Measurements from ENCODE around the gene MAP4K4.

Gene MAP4K4

GRCh38 chr2:101820519-101820918 lies 123.0 kb downstream of the MAP4K4 start:
- DNase-seq: no peak

- DNase-seq: no peak
These were observed 123.7 kb downstream of the MAP4K4 start for GRCh38 chr2:101821059-101821805.

- no peak for DNase-seq
These were observed 124.4 kb downstream of the MAP4K4 start for GRCh38 chr2:101821828-101822458.

GRCh38 chr2:101823347-101823791 lies 125.9 kb downstream of the MAP4K4 start:
- DNase-seq: no peak

- DNase-seq: no peak
These were observed 126.4 kb downstream of the MAP4K4 start for GRCh38 chr2:101823859-101824258.

- no peak for DNase-seq
These were observed 129.2 kb downstream of the MAP4K4 start for GRCh38 chr2:101826716-101827115.

- DNase-seq: no peak
These were observed 129.7 kb downstream of the MAP4K4 start for GRCh38 chr2:101827246-101827645.

GRCh38 chr2:101828257-101828656 lies 130.8 kb downstream of the MAP4K4 start:
- DNase-seq: no peak

- DNase-seq: no peak
These were observed 131.3 kb downstream of the MAP4K4 start for GRCh38 chr2:101828673-101829334.

GRCh38 chr2:101829429-101829828 lies 131.9 kb downstream of the MAP4K4 start:
- DNase-seq: no peak

- DNase-seq: no peak
These were observed 132.6 kb downstream of the MAP4K4 start for GRCh38 chr2:101830146-101830545.

- DNase-seq: no peak
These were observed 133.0 kb downstream of the MAP4K4 start for GRCh38 chr2:101830555-101830954.

GRCh38 chr2:101831351-101831865 lies 133.9 kb downstream of the MAP4K4 start:
- no peak for DNase-seq

GRCh38 chr2:101832114-101832513 lies 134.6 kb downstream of the MAP4K4 start:
- DNase-seq: no peak

GRCh38 chr2:101833890-101834523 lies 136.5 kb downstream of the MAP4K4 start:
- no peak for DNase-seq

- DNase-seq: no peak
These were observed 139.8 kb downstream of the MAP4K4 start for GRCh38 chr2:101837354-101837753.

- no peak for DNase-seq
These were observed 144.3 kb downstream of the MAP4K4 start for GRCh38 chr2:101841679-101842327.

GRCh38 chr2:101842471-101842870 lies 145.0 kb downstream of the MAP4K4 start:
- no peak for DNase-seq

GRCh38 chr2:101843048-101843447 lies 145.5 kb downstream of the MAP4K4 start:
- DNase-seq: no peak

GRCh38 chr2:101843471-101843870 lies 146.0 kb downstream of the MAP4K4 start:
- DNase-seq: no peak

GRCh38 chr2:101844055-101844635 lies 146.6 kb downstream of the MAP4K4 start:
- DNase-seq: no peak

- no peak for DNase-seq
These were observed 149.5 kb downstream of the MAP4K4 start for GRCh38 chr2:101846973-101847372.

Data from cortex of kidney (tissue), 1 donor.